GM18858 (cell line): Measurements from ENCODE around the gene SLC24A4.

Experiments used
- ATAC-seq: cut with Tn5 transposase; IDR thresholded peaks from one replicate; pipeline ENCODE4 v1.9.1; 2021; ENCODE audit not compliant: unreplicated experiment

The SLC24A4 gene

DNA sequence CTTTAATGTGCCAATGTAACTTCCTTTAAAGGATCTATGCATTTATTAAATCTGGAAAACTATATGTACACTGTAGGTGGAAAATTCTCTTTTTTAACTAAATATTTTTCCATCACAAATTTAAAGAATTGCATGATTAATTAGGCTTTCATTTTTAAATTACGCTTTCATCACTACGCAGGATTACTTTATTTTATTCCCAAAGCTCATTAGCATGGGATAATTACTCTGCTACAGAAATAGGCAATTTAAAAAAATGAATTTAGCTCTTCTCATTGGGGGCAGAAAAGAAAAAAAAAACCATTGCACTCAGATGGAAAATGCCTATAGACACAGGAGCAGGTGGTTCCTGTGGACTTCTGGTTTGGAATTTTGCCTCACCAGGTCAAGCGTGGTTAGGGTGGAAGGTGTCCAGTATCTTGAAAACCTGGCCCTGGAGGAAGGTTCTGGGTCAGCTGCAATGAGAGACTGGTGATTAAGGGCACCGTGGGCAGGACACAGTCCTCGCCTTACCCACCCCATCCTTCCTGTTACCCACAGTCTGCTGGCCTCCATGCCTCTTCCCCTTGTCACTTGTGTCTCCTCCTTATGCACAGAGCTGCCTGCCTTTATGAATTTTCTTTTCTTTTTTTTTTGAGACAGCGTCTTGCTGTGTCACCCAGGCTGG is 173.4 kb downstream of the SLC24A4 start:
- ATAC-seq, result no peak

- ATAC-seq, result no peak
Observed at GRCh38 chr14:92497391-92497790, 174.4 kb downstream of the SLC24A4 start.

DNA sequence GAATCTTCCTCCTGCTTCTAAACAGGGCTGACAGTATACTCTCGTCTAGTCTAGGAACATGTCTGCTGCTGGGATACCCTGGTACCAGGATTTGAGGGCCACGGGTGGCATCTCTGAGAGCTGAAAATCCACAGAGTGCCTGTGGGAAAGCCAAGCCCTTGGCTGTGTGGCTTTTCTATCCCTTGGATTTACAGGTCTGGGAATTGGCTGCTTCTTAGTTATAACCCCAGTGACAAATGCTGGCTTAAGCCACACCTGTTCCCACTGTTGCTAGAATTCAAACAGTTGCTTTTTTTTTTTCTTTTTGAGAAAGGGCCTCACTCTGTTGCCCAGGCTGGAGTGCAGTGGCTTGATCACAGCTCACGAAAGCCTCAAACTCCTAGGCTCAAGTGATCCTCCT is 176.3 kb downstream of the SLC24A4 start:
- ATAC-seq, result no peak

GRCh38 chr14:92500491-92500941 is 177.6 kb downstream of the SLC24A4 start:
- ATAC-seq, result no peak

GRCh38 chr14:92501891-92502351 is 179.0 kb downstream of the SLC24A4 start:
- no peak for ATAC-seq

- no peak for ATAC-seq
Observed at GRCh38 chr14:92502541-92503286, 179.7 kb downstream of the SLC24A4 start.

DNA sequence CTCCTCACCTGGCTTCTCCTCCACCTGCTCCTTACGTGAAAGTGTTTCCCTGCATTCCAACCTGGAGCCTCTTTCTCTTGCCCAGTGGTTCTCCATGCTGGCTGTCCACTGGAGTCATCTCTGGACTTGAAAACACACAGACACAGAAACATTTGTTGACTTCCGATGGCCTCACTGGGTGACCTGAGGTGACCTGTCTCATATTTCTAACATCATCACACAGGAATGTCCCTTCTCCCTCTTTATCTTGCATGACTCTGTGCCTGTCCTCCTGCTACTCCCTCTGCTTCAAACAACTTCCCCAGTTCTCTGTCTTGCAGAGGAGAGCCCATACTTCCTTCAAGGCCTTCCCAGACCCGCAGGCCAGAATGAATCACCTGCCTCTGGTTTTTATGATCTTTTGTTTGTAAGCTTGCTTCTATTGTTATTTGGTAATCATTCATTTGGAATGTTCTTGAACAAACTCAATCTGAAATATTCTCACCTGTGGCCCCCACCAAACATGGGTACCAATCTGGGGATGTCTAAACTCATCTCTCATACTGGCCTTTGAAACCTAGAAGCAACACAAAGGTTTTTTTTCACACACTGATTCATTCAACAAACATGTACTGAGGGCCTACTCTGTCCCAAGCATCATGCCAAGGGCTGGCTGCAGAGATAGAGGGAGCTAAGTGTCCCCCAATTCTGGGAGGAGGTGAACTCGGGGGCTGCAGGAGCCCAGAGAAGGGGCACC is 181.0 kb downstream of the SLC24A4 start:
- no peak for ATAC-seq

- no peak for ATAC-seq
Observed at GRCh38 chr14:92505826-92506225, 182.9 kb downstream of the SLC24A4 start.

DNA sequence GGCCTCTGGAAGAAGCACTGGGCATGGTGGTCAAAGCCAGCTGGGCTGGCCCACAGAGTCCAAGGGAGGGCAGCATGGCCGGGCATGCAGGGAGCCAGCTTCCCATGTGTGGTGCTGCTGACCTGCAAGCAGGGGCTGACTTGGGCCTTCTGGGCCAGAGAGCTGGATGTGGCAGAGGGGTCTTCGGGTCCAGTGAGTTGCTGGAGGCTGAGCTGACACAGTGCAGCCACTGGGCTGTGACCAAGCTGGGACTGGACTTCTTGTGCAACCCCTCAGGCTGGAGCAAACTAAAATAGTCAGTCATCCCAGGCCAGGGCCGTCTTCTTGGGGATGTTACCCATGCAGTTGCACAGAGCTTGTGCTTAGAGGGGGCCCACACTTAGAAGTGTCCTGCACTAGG is 183.3 kb downstream of the SLC24A4 start:
- ATAC-seq, result no peak

GRCh38 chr14:92507174-92507768 is 184.3 kb downstream of the SLC24A4 start:
- ATAC-seq, result peak; percentile 53

DNA sequence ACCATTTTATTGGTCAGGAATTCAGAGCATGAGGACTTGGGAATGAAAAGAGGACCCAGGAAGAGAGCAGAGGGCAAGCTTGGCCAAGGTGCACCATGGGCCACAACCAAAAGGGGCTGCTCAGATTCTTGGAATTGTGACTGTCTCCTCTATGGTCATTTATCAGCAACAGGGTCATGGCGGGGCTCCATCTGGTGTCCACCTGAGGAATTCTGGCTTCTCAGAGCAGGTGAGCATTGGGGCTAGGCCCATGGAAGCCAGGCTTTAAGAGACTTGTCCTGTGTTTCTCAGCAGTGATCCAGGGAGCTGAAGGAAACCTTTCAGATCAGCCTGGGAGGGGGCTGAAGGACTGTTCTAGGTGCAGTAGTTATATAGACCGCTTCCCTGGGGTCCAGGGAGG is 188.0 kb downstream of the SLC24A4 start:
- ATAC-seq, result no peak

- ATAC-seq, result no peak
Observed at GRCh38 chr14:92511453-92512238, 188.7 kb downstream of the SLC24A4 start.

DNA sequence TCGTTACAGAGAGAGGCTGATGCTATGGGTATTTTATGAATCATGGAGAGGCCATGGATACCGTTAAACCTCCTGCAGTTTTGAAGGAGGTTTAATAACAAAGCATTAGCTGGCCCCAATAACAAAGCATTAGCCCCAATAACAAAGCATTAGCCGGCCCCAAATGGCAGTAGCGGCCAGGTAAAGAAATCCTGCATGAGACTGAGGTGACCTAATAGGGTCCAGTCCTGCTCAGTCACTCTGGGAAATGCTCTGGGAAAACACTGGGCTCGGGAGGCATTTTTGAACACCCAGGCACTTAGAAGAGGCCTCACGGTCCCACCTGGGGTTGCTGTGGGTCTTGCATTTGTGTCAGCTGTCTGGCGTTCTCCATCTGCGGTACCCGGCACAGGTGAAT is 189.8 kb downstream of the SLC24A4 start:
- no peak for ATAC-seq

GRCh38 chr14:92513204-92513965 is 190.4 kb downstream of the SLC24A4 start, which contains the start of gene RIN3:
Gene RIN3, plus strand, starts transcription at chr14:92513781. Its CDS starts 152 bp downstream, at chr14:92513933.
- ATAC-seq, result peak; percentile 43

DNA sequence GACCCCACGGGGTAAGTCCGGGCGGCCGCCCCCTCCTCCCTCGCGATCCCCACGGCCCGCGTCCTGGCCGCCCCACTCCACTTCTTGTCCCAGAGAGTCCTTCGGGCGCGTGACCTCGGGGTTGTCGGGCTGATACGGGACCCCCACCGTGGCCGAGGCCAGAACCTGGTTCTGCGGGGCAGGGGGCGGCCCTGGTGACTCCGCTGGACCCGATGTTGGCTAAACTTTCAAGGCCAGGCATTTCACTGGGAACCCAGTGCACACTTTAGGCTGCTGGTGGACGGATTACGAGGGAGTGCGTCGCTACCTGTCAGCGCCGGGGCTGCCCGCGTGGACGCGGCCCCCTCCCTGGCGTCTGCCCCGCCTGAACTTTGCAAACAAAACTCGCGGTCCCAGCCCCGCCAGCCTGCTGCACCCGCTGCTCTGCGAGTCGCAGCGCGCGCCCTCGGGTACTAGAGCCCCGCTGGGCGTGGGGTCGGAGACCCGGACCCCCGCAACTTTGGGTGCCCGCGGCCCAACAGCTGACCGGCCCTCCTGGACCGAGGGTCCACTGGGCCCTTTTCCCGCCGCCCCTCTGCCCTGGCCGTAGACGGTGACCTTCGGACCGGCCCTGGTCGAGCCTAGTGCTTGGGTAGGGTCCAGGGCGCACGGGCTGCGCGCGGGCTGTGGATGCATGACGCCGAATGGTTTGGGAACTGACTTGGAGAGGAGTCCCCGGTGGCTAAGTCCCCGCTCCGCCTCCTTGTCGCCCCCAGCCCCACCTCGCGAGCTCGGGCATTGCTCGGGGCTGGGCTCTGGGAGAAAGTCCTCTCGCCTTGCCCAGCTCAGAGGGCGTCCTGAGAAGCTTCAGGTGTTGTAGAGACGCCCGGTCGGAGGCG is 191.2 kb downstream of the SLC24A4 start:
- no peak for ATAC-seq

- ATAC-seq, result no peak
Observed at GRCh38 chr14:92514844-92515514, 192.0 kb downstream of the SLC24A4 start.

GRCh38 chr14:92515546-92516343 is 192.8 kb downstream of the SLC24A4 start:
- ATAC-seq, result no peak
